Esophagus mucosa (tissue), 1 donor: ENCODE data around the gene MTHFSD. TPM values are rescaled to one million over a fixed set of nuclear protein-coding genes. Genes with fewer than 3 reads are reported as not detected.
A peak's percentile ranks its signal among the peaks of the same experiment; 100 is the strongest.
"Not testable (repeated sequence)": the region's sequence is repeated elsewhere in the genome, so short reads cannot be mapped to it uniquely, and the experiment has no call there.

Experiments used
- ATAC-seq: fragments of 200-7000 bp; cut with Tn5 transposase; one replicate; pipeline ENCODE4 v1.9.1; 2020
- total RNA-seq: library from RNA; stranded (reverse); gene quantifications from one replicate; pipeline ENCODE4 v1.2.4, GENCODE V29; 2023
- donor health status: DM: yes; HTN: yes; CAD: no.

MTHFSD gene, protein sequence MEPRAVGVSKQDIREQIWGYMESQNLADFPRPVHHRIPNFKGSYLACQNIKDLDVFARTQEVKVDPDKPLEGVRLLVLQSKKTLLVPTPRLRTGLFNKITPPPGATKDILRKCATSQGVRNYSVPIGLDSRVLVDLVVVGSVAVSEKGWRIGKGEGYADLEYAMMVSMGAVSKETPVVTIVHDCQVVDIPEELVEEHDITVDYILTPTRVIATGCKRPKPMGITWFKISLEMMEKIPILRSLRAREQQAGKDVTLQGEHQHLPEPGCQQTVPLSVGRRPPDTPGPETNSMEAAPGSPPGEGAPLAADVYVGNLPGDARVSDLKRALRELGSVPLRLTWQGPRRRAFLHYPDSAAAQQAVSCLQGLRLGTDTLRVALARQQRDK
- total RNA-seq = 11.2 TPM

DNA sequence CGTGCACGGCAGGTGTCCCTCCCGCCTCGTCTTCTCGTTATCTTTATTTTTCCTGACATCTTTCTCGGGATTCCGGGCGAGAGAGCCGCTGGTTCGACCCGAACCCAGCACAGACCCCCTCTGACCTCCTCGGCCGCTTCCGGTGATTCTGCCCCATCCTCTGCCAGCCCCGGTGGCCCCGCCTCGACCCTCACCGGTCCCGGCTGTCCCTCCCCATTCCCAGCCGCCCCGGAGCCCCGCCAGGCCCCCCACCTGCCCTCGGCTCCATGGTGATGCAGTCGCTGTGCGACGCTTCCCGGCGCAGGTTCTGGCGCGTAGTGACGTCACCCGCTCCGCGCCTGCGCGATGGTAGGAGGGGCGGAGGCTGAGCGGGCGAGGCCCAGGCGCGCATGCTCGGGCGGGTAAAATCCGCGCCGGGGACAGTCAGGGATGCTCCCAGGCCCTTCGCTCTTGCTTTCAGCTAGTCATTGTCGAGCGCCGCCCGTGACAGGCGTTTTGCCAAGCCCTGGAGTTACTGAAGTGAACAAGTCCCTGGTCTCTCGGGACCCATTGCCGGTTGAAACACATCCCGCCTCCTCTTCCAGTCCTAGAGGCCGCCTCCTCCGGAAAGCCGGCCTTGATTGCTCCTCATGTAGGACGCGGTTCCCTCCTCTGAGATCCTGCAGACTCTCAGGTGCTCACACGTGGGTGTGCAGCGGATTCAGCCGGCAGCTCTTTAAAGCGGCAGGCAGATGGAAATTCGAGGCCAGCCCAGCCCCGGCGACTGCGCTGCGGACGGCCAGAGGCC, at the start of gene MTHFSD:
Gene MTHFSD (minus strand): TSS at position 319 of the 787 bp plus-strand sequence. CDS start 51 bp downstream, at position 268.
- ATAC-seq = peak; percentile 98

DNA sequence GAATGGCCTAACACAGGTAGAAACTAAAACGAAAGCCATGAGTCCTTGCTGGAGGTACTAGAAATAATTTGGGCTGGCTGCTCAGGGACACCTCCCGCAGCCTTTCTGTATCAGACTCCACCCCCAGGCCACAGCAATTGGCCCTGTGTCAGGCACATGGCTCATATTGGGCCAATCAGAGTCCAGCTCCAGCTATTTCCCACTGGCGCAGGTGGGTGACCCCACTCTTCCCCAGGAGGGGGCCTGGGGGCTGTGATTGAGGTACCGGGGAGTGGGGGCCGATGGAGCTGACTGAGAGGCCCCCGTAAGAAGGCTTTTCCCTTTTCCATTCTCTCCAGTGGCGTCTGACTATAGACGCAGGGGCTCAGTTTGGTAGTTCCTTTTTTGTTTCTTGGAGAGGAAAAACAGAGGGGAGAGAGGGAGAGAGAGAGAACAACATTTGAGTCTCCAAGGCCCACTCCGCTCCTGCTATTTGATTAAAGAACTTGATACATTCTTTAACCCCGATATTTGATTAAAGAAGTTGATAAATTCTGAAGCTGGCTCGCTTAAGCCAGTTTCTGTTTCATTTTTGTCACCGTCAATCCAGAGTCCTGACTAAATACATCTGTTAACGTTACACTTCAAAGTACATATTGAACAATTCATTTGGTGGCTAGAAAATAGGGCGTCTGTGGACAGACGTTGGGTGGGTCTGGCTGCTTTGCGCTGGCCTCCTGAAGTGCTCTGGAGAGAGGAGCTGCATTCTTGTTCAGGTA, 49.6 kb upstream of the MTHFSD start:
- peak; percentile 32 for ATAC-seq

DNA sequence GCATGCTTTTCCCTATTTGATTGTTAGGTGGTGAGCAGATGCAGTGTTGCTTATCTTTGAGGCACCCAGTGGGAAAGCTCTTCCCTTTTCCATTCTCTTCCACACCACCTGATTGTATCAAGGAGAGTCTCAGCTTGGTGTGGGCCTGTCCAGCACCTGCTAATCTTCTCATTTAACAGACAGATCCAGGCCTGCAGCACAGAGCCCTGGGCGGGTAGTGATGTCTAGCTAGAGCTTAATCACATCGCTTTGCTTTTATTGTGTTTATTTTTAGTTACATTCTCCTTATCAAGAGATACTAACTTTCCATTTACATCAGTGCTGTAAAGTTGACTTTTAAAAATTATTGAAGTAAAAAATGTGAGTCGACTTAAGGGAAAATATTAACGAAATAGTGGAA, 47.5 kb upstream of the MTHFSD start:
- ATAC-seq = no peak

DNA sequence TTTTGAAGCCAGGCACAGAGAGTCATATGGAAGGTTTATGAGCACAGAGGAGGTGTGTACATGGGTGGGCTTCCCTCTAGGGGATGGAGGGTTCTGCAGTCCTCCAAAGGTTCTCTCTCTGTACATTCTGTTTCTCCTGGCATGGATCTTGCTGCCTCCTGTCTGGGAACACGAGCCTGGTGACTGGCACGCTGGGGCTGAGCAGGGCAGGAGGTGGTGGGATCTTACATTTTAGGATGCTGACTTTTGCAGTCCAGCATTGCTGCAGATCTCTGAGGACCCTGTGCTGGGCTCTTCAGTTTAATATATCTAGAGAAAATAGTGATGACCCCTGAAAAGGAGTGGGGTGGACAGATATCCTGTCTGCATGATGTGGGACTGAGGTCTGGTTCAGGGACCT, 46.3 kb upstream of the MTHFSD start:
- no peak for ATAC-seq

DNA sequence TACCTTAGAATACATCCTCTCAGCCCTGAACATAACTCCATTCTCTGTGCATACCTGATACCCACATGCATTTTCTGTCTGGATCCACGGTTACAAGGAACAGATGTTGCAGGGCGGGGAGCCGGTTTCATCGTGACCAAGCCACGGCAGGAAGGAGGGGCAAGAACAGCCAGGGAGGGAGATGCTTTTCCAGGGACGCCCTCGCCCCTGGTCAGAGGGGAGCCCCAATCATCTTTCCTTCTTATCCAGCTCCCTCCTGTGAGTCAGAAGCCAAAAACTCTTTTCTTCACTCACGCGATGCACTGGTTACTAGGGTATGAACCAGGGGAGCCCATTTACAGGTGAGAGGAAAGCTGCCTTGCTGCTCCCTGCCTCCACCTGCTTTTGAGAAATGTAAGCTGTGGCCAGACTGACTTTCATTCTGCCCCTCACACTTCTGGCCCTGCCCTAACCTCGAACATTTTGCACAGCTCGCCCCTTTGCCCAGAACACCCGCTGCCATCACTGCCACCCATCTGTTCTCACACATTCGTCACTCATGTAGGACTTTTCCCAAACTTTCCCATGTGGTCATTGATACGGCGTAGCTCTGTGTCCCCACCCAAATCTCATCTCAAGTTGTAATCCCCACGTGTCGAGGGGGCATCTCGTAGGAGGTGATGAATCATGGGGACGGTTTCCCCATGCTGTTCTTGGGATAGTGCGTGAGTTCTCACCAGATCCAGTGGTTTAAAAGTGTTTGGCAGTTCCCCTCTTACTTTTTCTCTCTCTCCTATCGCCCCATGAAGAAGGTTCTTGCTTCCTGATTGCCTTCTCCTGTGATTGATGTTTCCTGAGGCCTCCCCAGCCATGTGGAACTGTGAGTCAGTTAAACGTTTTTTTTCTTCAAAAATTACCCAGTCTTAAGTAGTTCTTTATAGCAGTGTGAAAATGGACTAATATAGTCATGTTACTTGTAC, 43.9 kb upstream of the MTHFSD start:
- no peak for ATAC-seq

DNA sequence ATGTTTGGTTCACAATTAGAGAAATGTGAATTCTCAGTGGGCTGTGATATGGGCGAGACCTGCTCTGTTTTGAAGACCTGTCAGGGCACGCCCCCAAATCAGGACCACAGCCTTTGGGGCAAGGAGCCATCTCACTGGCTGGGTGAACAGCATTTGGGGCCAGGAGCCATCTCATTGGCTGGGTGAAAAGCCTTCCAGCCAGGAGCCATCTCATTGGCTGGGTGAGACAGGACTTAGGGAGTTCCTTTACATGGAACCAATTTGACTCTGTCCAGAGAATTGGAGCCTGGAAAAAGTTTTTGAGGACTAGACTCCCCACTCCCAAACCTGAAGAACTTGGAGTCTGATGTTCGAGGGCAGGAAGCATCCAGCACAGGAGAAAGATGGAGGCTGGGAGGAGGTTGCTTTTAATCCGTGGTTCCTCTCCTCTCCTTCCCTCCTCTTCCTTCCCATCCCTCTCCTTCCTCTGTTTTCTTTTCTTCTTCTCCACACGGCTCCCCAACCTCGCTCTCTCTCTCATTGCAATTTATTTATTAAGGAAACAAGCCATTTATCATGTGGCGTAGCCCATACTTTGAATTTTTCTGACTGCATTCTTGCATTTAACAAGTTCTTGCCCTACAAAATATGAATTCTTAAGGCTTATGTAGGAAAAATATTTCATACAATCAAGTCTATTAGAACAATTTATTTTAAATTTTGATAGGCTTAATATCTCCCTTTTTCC, 43.0 kb upstream of the MTHFSD start:
- no peak for ATAC-seq

DNA sequence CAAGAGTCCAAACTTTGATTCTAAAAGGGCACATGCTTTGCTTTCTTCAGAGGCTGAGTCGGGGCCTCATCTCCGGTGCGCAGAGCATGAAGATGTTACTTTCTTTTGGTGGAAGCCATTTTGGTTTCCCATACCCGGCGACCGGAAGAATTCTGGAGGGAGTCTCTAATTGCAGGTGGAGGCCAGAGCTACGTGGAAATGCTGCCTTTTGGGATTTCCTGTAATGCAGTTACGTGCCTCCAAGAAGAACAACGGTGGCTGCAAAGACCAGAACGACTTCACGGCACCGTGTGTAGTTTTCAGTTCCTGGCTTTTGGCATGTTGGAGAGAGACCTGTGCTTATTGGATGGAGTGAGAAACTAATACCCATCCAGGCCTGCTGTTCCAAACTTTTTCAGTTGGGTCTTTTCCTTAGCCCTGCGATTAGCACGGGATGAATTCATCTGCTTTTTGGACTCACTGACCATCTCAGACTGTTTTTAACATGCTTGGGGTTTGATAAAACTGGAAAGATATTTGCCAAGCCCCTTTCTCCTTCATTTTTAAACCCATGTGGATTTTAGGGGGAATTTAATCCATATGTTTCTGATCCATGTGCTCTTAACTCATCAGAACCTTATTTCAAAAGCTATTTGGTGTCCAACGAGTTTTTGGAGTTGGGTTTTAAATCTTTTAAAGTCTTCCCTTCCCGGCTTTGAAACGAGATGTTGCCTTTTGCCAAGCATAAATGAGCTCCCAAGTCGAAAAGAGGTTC, 42.3 kb upstream of the MTHFSD start:
- no peak for ATAC-seq

DNA sequence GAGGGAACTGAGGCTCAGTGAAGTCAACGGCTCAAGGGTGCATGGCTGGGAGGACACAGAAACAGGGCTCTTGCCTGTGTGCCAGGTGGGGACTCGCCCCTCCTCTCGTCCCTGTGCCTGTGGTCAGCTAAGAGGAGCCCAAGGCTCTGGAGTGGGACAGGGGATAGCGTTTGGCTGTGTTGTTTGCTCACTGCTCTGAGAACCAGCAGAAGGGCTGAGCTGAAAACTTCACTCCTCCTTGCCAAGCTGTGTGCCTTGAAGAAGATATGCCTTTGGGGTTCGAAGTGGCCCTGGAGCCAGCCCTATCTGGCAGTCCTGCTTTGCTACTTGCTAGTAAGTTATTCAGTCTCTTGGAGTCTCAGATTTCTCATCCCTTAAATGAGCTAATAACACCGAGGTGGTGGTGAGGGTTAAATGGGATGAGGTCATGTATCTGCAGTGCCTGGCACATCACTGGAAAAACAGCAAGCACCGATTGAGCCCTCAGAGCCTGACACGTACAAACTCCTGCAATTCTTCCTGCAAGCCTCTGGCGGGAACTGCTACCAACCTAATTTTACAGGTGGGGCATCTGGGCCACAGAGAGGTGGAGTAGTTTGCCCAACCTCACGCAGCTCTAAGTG, 41.1 kb upstream of the MTHFSD start:
- ATAC-seq = no peak

DNA sequence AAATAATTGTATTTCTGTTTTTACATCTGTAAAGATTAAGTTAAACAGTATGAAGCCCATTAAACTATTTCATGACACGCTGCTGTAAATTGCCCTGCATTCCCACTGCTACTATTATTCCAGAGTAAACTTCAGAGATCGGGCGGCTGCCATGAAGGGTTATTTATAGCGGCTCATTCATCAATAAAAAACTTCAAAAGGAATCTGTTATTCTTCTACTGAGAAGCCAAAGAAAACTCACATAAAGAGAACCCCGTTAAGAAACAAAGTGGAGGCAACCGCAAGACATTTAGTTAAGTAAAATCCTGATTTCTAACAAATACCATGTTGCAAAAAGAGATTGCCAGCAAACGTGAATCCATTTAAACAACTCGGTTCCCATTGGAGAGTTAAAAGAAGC, 39.7 kb upstream of the MTHFSD start:
- no peak for ATAC-seq

DNA sequence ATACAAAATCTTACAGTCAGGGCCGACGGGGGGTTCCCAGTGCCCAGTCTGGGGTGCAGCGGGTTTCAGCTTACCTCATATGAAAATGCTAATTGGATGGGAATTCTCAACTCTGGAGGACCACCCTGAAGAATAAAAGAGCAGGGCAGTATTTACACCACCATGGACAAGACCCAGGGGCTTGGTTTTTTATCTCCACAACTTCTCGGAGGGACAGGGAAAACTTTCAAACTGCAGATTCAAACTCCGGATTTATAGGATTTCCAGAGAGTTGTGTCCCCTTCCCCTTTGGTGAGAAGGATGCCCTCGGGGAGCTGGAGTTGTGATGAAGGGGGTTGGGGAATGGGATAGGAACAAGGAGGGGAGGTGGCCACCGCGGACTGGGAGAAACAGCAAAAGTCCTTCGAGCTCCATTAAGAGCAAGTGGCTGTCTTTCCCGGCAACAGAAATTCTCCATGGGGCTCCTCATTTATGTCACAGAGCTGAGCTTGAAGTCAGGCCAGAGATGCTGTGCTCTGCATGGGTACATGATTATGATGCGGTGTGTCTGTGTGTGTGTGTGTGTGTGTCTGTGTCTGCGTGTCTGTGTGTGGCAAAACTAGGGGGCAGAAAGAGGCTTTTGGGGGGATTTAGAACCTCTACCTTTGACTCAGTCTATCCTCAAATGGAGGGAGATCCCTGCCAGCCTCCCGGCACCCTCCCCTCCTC, 39.0 kb upstream of the MTHFSD start:
- no peak for ATAC-seq

DNA sequence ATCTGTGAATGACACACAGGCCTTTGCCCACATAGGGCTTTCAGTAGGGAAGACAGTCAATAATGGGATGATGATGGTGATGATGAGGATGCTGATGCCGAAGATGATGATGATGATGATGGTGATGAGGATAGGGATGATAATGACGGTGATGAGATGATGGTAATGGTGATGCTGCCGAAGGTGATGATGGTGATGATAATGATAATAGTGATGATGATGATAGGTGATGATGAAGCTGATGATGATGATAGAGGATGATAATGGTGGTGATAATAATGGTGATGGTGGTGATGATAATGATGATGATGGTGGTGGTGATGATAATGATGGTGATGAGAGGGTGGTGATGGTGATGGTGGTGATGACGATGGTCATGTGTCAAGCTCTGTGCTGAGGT, 36.2 kb upstream of the MTHFSD start:
- ATAC-seq = no peak

DNA sequence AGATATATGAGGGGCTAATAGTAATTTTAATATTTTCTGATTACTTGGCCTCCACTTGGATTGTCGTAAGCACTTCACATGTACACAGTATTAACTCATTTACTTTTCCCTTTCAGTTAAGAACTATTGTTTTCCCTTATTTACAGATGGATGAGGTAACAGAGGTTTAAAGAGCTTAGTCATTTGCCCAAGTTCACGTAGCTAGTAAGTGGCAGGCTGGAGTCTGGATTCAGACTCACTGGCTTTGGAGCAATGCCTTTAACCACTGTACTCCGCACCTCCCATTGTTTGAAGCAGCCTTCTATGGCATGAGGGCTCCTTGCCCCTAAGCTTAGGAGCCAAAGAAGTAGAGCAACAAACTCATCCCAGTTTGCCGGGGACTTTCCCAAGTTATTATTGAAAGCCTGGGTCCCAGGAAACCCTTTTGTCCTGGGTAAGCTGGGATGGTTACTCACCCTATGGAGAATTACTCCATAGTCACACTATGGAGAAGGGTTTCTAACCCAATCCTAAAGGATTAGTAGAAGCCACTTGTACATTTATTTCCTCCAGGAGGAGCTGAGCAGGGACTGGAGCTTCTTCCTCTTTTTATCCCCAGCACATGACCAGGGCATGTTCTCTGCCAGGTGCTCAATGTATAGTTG, 35.6 kb upstream of the MTHFSD start:
- peak; percentile 81 for ATAC-seq

DNA sequence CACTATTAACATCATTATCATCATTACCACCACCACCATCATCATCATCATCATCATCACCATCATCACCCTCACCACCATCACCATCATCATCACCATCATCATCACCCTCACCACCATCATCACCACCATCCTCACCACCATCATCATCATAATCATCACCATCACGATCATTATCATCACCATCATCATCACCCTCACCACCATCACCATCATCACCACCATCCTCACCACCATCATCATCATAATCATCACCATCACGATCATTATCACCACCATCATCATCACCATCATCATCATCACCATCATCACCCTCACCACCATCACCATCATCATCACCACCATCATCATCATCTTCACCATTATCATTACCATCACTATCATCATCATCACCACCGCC, 32.9 kb upstream of the MTHFSD start:
- ATAC-seq = not testable (repeated sequence)

DNA sequence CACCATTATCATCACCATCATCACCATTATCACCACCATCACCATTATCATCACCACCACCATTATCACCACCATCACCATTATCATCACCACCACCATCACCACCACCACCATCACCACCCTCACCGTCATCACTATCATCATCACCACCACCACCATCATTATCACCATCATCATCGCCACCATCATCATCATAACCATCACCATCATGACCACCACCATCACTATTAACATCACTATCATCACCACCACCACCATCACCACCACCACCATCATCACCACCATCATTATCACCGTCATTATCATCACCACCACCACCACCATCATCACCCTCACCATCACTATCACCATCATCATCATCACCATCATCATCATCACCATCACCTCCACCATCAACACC, 32.5 kb upstream of the MTHFSD start:
- no peak for ATAC-seq

DNA sequence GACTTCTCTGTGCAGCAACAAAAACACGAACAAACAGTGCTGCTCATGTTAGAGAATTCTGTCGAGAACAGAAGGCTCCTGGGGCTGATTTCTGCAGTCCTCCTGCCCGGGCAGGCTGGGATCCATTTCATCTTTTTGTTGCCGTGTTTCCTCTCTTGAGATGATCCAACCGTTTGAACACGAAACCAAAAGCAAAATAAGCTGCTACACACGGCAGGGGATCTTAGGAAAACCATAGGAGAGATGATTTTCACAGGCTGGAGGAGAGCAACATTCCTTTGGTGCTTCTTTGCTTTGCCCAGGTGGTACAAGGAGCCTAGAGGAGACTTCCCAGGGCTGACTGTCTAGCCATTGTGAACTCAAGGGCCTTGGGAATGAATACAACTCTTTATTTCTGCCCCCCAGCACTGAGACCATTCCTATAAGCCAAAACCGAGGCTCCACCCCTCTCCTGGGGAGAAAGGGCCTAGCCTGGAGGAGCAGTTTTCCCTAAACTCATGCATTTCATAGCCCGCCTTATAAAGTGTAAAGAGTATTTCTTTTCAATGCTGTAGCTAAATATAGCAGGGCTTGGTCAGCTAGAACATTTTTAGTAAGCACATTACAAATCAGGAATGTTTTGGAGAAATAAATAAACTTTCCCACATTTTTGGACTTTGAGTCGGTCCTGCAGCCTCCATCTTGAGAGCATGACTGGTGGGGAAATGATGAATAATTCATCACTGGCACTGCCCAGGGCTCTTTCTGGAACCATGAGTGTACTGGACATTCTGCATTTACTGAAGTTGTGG, 31.0 kb upstream of the MTHFSD start:
- ATAC-seq = no peak

DNA sequence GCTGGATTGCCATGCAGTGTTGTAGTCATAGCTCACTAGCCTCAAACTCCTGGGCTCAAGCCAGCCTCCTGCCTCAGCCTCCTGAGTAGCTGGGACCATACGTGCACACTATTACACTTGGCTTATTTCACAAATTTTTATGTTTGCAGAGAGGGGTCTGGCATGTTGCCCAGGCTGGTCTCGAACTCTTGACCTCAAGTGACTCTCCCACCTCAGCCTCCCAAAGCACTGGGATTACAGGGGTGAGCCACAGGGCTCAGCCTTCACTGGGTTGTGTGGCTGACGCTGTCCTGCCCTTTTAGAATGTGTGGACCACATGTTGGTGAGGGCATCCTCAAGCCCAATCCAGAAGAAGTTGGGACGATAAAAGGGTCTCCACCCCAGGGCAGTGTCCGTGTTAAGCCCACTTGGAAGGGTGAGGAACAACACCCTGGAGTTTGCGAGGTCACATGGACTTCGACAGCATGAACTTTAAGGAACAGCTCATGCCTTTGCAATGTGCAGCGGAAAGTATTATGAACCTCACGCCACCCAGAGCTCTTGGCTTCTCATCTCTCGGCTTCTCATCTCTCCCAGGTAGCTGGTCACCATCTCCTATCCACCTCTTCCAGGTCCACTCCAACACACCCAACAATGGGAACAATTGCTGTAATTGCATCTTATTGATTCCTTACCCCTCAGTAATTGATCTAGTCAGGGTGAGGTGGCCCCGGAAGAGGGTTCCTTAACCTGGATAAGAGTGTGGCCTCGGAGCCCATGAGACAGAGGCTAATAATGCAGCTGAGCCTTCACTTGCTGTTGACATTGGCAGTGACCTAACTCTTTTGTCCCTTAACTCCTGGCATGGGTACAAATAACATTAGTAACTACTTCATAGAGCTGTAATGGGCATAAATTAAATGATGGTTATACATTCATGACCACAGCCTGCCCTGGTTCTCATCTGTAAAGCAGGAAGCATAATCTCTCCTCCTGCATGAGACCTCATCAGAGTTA, 30.0 kb upstream of the MTHFSD start:
- ATAC-seq = no peak
